ENCODE measurements around the gene MAP3K2. TPM values are rescaled to one million over a fixed set of nuclear protein-coding genes. Genes with fewer than 3 reads are reported as not detected.

Gene MAP3K2
- total and polyA plus RNA-seq, 11 donors: 4.0 to 37.6 (median 22.1) TPM

GRCh38 chr2:127419112-127419430 is 31.3 kb upstream of the MAP3K2 start:
- Histone ChIP-seq H3K9me3 (no peaks in the 10 kb centered on the region), H3K36me3 (no peaks in the 10 kb centered on the region), H3K4me3 (no peak overlapping the region), H3K4me1 (peaks cover 0 to 37% (median 18%) of the 10 kb centered on the region in 12 donors), H3K27me3 (peaks cover 11 to 38% (median 27%) of the 10 kb centered on the region in 9 donors), H3K27ac (no peak overlapping the region)
- 91 to 98% (median 94%) methylated on average over 4 of the region's 4 CpGs for WGBS, 4 donors
- intact Hi-C loops (cut with DNase I): loop anchor here in 4 of 10 donors (5.0 to 10.0 kb wide), 5 partner anchors 53 to 94 kb away; no protein-coding TSS in a partner anchor
- DNase-seq: no peak
- no peak for ATAC-seq
- no peak for TF ChIP-seq POLR2A (IDR thresholded peaks at IDR 0.05)
- TF ChIP-seq CTCF (IDR thresholded peaks at IDR 0.05): no peak

- Histone ChIP-seq H3K27me3 (peaks cover 10 to 32% (median 22%) of the 10 kb centered on the region in 9 donors), H3K27ac (no peak within 1 kb of the TSS), H3K4me1 (peaks cover 0 to 39% (median 16%) of the 10 kb centered on the region in 12 donors), H3K4me3 (no peak within 1 kb of the TSS), H3K9me3 (no peaks in the 10 kb centered on the region), H3K36me3 (no peaks in the 10 kb centered on the region)
- TF ChIP-seq POLR2A (IDR thresholded peaks at IDR 0.05): no peak
- TF ChIP-seq CTCF (IDR thresholded peaks at IDR 0.05): no peak
- DNase-seq: no peak
- 91 to 94% (median 93%) methylated on average over 15 to 16 of the region's 16 CpGs for WGBS, 4 donors
- no peak for ATAC-seq
- intact Hi-C loops (cut with DNase I): loop anchor here in 4 of 10 donors (5.0 to 10.0 kb wide), 5 partner anchors 54 to 94 kb away; no protein-coding TSS in a partner anchor
These were observed 30.7 kb upstream of the MAP3K2 start, which contains the start of gene PROC for GRCh38 chr2:127418300-127419111. PROC (plus strand) TSS chr2:127418427; CDS start chr2:127419943, 1,516 bp downstream.

GRCh38 chr2:127417406-127417805 is 29.6 kb upstream of the MAP3K2 start:
- ATAC-seq (no peak), DNase-seq (no peak)
- intact Hi-C loops (cut with DNase I): loop anchor here in 4 of 10 donors (5.0 to 10.0 kb wide), 5 partner anchors 55 to 93 kb away; no protein-coding TSS in a partner anchor
- Histone ChIP-seq H3K36me3 (no peaks in the 10 kb centered on the region), H3K4me3 (no peak overlapping the region), H3K4me1 (peaks cover 0 to 34% (median 11%) of the 10 kb centered on the region in 12 donors), H3K27me3 (peaks cover 0 to 21% (median 11%) of the 10 kb centered on the region in 9 donors), H3K9me3 (peaks cover 0 to 5% (median 0%) of the 10 kb centered on the region in 12 donors), H3K27ac (no peak overlapping the region)
- WGBS, 4 donors: 83 to 89% (median 87%) methylated on average over 8 of the region's 8 CpGs
- TF ChIP-seq CTCF (IDR thresholded peaks at IDR 0.05) (no peak), POLR2A (IDR thresholded peaks at IDR 0.05) (no peak)

- Histone ChIP-seq H3K27me3 (peaks cover 0 to 14% (median 3%) of the 10 kb centered on the region in 9 donors), H3K4me1 (peaks cover under 1 to 43% (median 11%) of the 10 kb centered on the region in 12 donors), H3K27ac (no peak overlapping the region), H3K36me3 (no peaks in the 10 kb centered on the region), H3K4me3 (peak overlapping the region in 11 of 12 donors; percentile 19 to 61 (median 48)), H3K9me3 (peaks cover 0 to 5% (median 0%) of the 10 kb centered on the region in 12 donors)
- no peak for DNase-seq
- no peak for ATAC-seq
- 20 to 50% (median 30%) methylated on average over 4 of the region's 4 CpGs for WGBS, 4 donors
- intact Hi-C loops (cut with DNase I): loop anchor here in 4 of 10 donors (5.0 to 10.0 kb wide), 5 partner anchors 56 to 92 kb away; no protein-coding TSS in a partner anchor
- no peak for TF ChIP-seq CTCF (IDR thresholded peaks at IDR 0.05)
- no peak for TF ChIP-seq POLR2A (IDR thresholded peaks at IDR 0.05)
These were observed 28.8 kb upstream of the MAP3K2 start for GRCh38 chr2:127416506-127417001.
